ENCODE results near the gene CIRBP. TPM values are rescaled to one million over a fixed set of nuclear protein-coding genes. Genes with fewer than 3 reads are reported as not detected.

CIRBP gene
- total RNA-seq, 1 experiment from 2014 or later: 287 TPM

DNA sequence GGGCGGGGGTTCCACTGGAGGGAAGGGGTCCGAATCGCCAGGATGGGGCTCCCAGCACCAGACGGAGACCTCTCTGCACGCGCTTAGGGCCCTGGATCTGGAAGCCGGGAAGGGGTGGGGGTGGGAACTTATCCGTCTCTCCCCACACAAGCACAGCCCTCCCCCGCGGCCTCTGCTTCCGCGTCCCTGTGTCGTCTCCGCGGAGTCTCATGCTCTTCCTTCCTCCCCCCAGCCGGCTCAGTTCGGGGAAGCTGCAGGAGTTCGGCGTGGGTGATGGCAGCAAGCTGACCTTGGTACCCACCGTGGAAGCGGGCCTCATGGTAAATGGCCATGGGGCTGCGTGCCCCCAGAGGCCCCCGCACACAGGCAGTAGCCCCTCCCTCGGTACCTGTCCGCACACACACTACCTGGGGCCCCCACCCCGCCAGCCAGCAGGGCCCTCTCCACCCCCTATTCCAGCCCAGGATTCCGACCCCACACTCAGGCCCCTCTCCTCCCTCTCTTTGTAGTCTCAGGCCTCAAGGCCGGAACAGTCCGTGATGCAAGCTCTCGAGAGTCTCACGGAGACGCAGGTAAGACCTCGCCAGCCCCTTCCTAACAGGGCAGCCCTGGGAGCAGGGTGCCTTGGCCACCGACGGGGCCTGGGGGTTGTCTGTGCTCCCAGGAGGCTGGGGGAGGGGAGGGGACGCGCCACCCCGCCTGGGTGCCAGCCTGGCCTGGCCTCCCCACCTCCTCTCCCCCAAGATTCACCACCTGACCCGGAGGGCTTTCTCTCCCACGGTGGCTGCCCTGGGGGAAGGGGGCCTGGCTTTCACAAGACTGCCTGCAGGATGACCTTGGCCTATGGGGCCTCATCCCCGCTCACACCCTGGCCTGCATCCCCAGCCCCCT is 17.6 kb upstream of the CIRBP start:
- TSS peak; percentile 10 for BruUV-seq (replicated peaks)
- peaks cover 47% of the 10 kb centered on the region for H3K36me3 ChIP-seq (ENCODE audit: insufficient read depth, low read length, poor library complexity, severe bottlenecking)
- no peak for TF ChIP-seq EZH2 (IDR thresholded peaks at IDR 0.05; ENCODE audit: borderline replicate concordance, low read depth, low read length, poor library complexity, severe bottlenecking)
- TF ChIP-seq, protein P1, sequence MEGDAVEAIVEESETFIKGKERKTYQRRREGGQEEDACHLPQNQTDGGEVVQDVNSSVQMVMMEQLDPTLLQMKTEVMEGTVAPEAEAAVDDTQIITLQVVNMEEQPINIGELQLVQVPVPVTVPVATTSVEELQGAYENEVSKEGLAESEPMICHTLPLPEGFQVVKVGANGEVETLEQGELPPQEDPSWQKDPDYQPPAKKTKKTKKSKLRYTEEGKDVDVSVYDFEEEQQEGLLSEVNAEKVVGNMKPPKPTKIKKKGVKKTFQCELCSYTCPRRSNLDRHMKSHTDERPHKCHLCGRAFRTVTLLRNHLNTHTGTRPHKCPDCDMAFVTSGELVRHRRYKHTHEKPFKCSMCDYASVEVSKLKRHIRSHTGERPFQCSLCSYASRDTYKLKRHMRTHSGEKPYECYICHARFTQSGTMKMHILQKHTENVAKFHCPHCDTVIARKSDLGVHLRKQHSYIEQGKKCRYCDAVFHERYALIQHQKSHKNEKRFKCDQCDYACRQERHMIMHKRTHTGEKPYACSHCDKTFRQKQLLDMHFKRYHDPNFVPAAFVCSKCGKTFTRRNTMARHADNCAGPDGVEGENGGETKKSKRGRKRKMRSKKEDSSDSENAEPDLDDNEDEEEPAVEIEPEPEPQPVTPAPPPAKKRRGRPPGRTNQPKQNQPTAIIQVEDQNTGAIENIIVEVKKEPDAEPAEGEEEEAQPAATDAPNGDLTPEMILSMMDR (conservative IDR thresholded peaks at IDR 0.05; ENCODE audit: low read depth, low read length): no peak
- H3K4me3 ChIP-seq (ENCODE audit: low read depth, low read length, poor library complexity, severe bottlenecking): peak overlapping the region; percentile 96
- H3K27me3 ChIP-seq (replicated peaks; ENCODE audit: insufficient read depth, low read depth, low read length, poor library complexity): no peaks in the 10 kb centered on the region
- peak; percentile 94 for DNase-seq (ENCODE audit: low spot score)
- intact Hi-C loops (cut with micrococcal nuclease; ENCODE audit: unreplicated experiment): no loop called here
- ChIA-PET CTCF (interaction anchor here (0.7 kb wide), 1 partner anchor 198 kb away, joined by 4 read pairs; no protein-coding TSS in a partner anchor), POLR2A (ENCODE audit: low non-redundant PET) (no interaction called here)
- peaks cover 35% of the 10 kb centered on the region for H3K4me1 ChIP-seq (ENCODE audit: insufficient read depth, low read length, poor library complexity, severe bottlenecking)
- peak overlapping the region; percentile 96 for H3K27ac ChIP-seq (ENCODE audit: low read depth, low read length, poor library complexity, severe bottlenecking)
- no peaks in the 10 kb centered on the region for H3K9me3 ChIP-seq (ENCODE audit: low read depth, low read length, poor library complexity, severe bottlenecking)

DNA sequence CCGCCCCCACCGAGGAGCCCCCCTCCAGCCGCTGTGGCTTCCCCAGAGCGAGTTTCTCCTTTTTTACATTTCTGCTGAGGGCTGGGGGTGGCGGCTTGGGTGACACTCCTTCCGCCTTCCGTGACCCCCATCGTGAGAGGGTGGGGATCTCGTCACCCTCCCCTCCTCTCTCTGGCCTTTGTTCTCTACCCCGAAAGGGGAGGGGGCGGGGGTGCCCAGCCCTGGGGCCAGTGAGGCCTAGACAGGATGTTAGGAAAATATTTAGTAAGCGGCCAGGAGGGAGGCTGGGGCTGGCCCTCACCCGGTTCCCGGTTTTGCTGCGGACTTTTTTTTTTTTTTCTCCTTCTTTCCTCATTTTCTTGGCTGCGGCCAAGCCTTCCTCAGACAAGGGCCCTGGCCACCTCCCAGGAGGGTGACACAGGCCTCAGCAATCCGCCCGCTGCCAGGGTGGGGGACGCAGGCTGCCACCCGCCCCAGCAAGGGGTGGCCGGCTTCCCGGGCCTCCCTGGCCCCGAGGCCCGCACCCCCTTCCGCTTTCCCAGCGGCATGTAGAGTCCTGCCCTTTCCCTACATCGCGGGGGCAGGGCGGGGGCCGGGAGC is 16.8 kb upstream of the CIRBP start:
- H3K27ac ChIP-seq (ENCODE audit: low read depth, low read length, poor library complexity, severe bottlenecking): peak overlapping the region; percentile 96
- CTCF ChIA-PET: interaction anchor here (0.7 to 1.4 kb wide), 4 partner anchors 8 to 199 kb away, joined by 4 to 16 read pairs (median 10); partner anchors contain the start of gene CIRBP
- POLR2A ChIA-PET (ENCODE audit: low non-redundant PET): interaction anchor here (1.4 kb wide), 1 partner anchor 17 kb away, joined by 26 read pairs; the partner anchor contains the start of gene CIRBP
- peaks cover 42% of the 10 kb centered on the region for H3K4me1 ChIP-seq (ENCODE audit: insufficient read depth, low read length, poor library complexity, severe bottlenecking)
- no peak for TF ChIP-seq EZH2 (IDR thresholded peaks at IDR 0.05; ENCODE audit: borderline replicate concordance, low read depth, low read length, poor library complexity, severe bottlenecking)
- TF ChIP-seq, protein P1 (conservative IDR thresholded peaks at IDR 0.05; ENCODE audit: low read depth, low read length): no peak
- H3K27me3 ChIP-seq (replicated peaks; ENCODE audit: insufficient read depth, low read depth, low read length, poor library complexity): no peaks in the 10 kb centered on the region
- intact Hi-C loops (cut with micrococcal nuclease; ENCODE audit: unreplicated experiment): no loop called here
- no peaks in the 10 kb centered on the region for H3K9me3 ChIP-seq (ENCODE audit: low read depth, low read length, poor library complexity, severe bottlenecking)
- no peak for DNase-seq (ENCODE audit: low spot score)
- H3K36me3 ChIP-seq (ENCODE audit: insufficient read depth, low read length, poor library complexity, severe bottlenecking): peaks cover 55% of the 10 kb centered on the region
- H3K4me3 ChIP-seq (ENCODE audit: low read depth, low read length, poor library complexity, severe bottlenecking): peak overlapping the region; percentile 96
- BruUV-seq (replicated peaks): no TSS peak

DNA sequence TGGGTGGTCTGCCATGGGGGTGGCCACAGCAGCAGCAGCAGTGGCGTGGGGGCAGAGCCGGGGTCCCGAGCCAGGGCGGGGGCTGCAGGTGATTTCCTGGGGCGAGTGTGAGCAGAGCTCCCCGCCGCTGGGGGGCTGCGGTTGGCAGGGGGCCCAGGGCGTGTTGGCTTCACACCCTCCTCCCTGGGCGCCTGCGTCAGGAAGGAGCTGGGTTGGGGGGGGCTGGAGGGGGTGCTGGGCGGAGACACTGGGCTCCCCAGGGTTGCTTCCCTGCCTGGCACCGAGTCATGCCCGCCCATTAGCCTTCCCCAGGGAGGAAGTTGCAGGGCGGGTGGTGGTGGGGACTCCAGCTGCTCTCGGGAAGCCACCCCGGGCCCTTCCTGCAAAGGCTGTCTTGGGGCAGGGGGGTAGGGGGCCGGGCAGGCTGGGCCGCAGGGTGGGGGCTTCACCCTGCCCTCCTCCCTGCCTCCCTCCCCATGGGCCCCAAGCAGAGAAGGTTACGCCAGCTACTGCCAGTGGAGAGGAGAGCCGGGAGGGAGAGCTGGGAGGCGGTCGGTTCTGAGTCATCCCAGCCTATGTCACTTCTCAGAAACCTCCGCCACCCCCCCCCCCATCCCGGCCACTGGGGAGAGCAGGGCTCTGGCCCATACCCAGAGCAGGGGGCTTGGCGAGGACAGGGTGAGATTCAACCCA is 16.2 kb upstream of the CIRBP start:
- Histone ChIP-seq H3K27ac (ENCODE audit: low read depth, low read length, poor library complexity, severe bottlenecking) (peak overlapping the region; percentile 96), H3K36me3 (ENCODE audit: insufficient read depth, low read length, poor library complexity, severe bottlenecking) (peaks cover 61% of the 10 kb centered on the region), H3K9me3 (ENCODE audit: low read depth, low read length, poor library complexity, severe bottlenecking) (no peaks in the 10 kb centered on the region), H3K27me3 (replicated peaks; ENCODE audit: insufficient read depth, low read depth, low read length, poor library complexity) (no peaks in the 10 kb centered on the region), H3K4me3 (ENCODE audit: low read depth, low read length, poor library complexity, severe bottlenecking) (peak overlapping the region; percentile 96), H3K4me1 (ENCODE audit: insufficient read depth, low read length, poor library complexity, severe bottlenecking) (peaks cover 49% of the 10 kb centered on the region)
- TF ChIP-seq, protein P1 (conservative IDR thresholded peaks at IDR 0.05; ENCODE audit: low read depth, low read length): peak; percentile 46; the same call in 1 of the 2 replicates
- no peak for TF ChIP-seq EZH2 (IDR thresholded peaks at IDR 0.05; ENCODE audit: borderline replicate concordance, low read depth, low read length, poor library complexity, severe bottlenecking)
- BruUV-seq (replicated peaks): no TSS peak
- intact Hi-C loops (cut with micrococcal nuclease; ENCODE audit: unreplicated experiment): no loop called here
- DNase-seq (ENCODE audit: low spot score): peak; percentile 98
- CTCF ChIA-PET: interaction anchor here (0.7 to 1.4 kb wide), 4 partner anchors 9 to 16 kb away, joined by 5 to 16 read pairs (median 10); partner anchors contain the start of gene CIRBP
- POLR2A ChIA-PET (ENCODE audit: low non-redundant PET): interaction anchor here (0.7 to 1.4 kb wide), 2 partner anchors 8 to 16 kb away, joined by 3 to 26 read pairs; partner anchors contain the start of gene CIRBP

Data from A673 (cell line).